Cerebellar nuclear complex (tissue), 1 donor: ENCODE data around the gene HERC3.
A peak's percentile ranks its signal among the peaks of the same experiment; 100 is the strongest.
"Not testable (repeated sequence)": the region's sequence is repeated elsewhere in the genome, so short reads cannot be mapped to it uniquely, and the experiment has no call there.

Experiments used
- DNase-seq, 2 experiments: peaks; one replicate each; lab custom pipeline; 2025; lab: John Stamatoyannopoulos, UW

Gene HERC3

GRCh38 chr4:88609387-88609786 lies 17.1 kb downstream of the HERC3 start:
- no peak for DNase-seq

- DNase-seq = not testable (repeated sequence)
Observed at GRCh38 chr4:88609794-88610193, 17.5 kb downstream of the HERC3 start.

DNA sequence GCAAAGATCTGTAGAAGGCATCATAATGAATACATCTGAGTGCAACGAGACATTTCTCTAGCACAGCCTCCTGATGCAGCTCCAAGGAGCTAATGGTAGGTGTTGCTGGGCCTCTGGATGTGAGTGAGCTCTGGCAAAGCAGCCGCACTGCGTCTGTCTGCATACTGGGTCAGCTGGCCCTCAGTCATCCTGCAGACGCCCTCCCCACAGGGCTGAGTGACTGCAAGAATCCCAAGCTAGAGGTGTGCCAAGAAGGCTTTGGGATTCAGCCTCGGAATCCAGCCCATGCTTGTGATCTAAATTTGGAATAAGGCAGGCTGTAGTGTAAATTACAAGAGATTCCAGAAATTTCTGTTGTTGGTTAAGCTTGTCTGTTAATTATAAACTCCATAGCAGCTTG lies 18.5 kb downstream of the HERC3 start:
- DNase-seq = peak; percentile 16 to 53

DNA sequence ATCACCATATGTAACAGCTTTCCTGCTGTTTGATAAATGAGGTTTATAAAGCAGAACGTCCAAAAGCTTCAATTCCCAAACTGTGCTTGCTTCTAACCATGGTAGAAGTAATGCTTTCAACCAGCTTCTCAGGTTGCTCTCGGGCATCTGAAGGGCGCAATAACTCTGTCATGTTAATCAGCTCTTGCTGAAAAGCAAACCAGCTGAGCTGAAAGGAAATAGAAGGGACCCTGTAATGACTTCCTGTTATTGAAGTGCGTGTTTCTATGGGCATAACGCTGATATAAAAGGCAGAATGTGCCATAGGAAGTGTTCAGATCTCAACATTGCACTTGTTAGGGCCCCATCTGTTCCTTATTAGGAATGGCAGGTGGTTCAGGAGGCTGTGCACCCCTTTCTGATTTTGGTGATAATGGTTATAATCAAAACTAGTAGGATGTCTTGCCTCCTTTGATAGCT lies 21.2 kb downstream of the HERC3 start:
- no peak for DNase-seq

DNA sequence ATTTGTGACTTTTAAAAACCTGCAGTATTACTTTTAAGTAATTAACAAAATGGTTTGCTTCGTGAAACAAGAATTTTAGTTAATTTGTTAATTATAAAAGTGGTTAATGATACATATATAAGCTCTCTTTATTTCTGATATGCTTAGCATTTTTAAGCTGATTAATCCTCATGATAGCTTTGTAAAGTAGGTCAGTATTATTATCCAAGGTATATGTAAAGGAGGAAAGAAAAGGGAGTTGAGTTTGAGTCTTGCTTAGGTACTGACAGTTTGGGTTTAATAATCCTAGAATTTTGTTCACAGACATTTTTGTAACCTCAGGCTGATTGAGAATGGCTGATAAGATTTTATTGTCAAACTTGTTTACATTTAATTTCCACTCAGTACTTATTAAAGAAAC lies 21.8 kb downstream of the HERC3 start:
- DNase-seq = no peak

- DNase-seq = no peak
Observed at GRCh38 chr4:88616275-88617150, 24.2 kb downstream of the HERC3 start.

GRCh38 chr4:88618782-88619485 lies 26.7 kb downstream of the HERC3 start:
- no peak for DNase-seq

- DNase-seq = no peak
Observed at GRCh38 chr4:88619971-88620370, 27.7 kb downstream of the HERC3 start.

- no peak for DNase-seq
Observed at GRCh38 chr4:88621763-88622327, 29.6 kb downstream of the HERC3 start.

- DNase-seq = no peak
Observed at GRCh38 chr4:88623097-88623496, 30.8 kb downstream of the HERC3 start.

GRCh38 chr4:88628746-88629145 lies 36.5 kb downstream of the HERC3 start:
- DNase-seq = no peak

GRCh38 chr4:88629826-88630225 lies 37.5 kb downstream of the HERC3 start:
- no peak for DNase-seq

DNA sequence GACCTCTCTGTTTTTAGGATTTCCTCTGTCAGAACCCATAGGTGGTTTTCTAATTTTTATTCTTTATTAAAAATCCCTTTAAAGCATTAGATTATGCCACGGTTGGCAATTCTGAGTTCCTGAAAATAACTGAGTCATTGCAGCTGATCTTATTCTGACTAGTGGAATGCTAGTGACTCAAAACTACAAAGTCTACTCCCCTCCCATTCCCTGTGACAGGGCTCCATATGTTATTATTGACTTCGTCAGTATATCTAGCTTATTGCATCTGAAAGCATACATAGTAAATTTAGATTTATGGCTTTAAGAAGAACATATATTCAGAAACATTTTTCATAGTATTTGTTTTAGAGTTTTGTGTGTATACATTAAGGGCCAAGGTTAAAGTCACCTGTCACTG lies 38.5 kb downstream of the HERC3 start:
- DNase-seq = no peak

GRCh38 chr4:88643932-88644331 lies 51.7 kb downstream of the HERC3 start:
- no peak for DNase-seq

DNA sequence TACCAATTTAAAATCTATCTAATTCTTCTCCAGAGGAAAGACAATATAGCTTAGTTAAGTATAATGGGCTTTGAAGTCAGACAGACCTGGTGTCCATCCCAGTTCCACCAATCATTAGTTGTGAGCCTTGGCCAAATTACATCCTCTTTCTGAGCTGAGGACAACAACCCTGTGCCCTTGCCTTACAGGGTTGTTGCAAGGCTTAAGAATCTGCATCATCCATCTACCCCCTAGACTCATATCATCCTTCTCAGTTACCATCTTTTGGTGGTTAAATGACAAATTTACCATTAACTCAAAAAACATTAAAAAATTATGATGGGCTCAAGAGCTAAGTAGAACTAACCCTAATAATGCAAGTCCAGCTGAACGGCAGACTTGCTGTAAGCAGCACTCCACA lies 53.7 kb downstream of the HERC3 start:
- DNase-seq = no peak

DNA sequence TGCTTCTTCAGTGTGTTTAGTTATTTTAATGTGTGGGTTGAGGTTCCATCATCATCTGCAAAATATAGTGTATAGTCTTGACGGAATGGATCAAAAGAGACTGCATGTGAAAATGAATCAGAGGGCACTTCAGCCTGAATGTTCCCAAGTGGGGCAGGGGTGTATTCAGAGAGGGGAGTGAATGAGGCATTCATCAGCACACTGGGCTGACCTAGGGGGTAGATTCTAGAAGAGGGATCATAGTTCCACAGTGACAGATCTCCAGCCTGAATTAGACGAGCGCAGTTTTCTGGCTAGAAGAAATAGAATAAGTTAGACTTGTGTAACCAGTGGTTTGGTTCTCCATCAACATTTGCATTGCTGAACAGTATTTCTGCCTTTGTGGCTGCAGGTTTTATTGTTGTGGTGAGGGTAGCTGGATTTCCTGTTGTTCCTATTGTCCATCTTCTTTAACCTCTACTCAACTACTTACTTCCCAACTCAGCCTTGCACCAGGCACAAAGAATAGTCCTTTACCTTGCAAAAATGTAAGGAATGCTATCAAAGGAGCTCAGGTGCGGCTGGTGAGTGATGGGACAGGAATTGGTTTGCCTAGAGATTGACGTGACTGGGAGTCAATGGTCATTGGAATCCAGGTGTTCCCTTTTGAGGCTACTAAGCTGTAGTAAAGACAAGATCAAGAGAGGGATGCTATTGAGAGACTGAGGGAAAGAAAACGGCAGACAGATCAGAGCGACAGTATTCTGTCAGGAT lies 54.4 kb downstream of the HERC3 start:
- DNase-seq = no peak

- DNase-seq = no peak
Observed at GRCh38 chr4:88649716-88650115, 57.4 kb downstream of the HERC3 start.

DNA sequence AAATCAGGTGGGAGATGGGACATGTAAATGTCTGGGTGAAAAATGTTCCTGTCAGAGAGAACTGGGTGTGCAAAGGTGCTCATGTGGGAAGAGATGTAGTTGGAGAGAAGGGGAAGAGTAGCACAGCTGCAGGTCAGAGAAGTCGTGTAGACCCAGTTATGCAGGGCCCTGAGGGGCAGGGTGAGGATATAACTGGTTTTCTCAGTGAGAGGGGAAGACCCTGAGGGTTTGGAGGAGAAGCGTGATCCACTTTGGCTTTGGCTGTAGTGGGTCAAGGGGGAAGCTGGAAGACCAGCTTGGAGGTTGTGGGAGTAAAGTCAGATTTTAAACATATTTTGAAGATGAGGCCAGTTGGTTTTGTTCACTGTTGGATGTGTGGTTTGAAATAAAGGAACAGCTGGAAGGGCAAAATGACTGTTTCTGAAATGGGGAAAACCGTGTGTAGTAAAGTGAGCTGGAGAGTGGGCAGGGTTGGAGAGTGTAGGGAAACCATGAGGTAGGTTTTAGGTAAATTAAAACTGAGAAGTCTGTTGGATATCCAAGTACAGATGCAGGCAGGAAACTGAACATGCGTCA lies 61.2 kb downstream of the HERC3 start:
- no peak for DNase-seq

GRCh38 chr4:88655226-88655625 lies 62.9 kb downstream of the HERC3 start:
- DNase-seq = no peak

- peak in 1 of 2 experiments; percentile 67 for DNase-seq
Observed at GRCh38 chr4:88659055-88659889, 67.0 kb downstream of the HERC3 start.

DNA sequence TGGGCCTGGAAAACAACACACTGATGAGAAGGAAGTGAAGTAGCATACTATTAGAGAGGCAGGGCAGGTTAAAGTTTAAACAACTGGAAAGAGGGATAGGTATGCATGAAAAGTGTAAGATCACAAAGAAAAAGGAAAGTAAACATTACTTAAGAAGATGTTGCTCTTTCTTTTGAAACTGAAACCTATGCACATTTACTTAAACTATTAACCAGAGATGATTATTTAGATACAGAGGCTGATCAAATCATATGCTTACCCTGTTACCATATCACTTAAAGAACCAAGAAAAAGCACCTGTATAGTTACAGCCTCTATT lies 67.6 kb downstream of the HERC3 start:
- no peak for DNase-seq
